Endothelial cell of umbilical vein (primary cell): ENCODE data around the gene NBEA.

Experiments
- EZH2 ChIP-seq: IDR thresholded peaks from 2 replicates; pipeline ENCODE4 v1.6.1; 2012; ENCODE audit warnings: borderline replicate concordance, low read depth, mild to moderate bottlenecking, moderate library complexity, low read length, inconsistent platforms; ENCODE audit not compliant: severe bottlenecking
- JUN ChIP-seq: IDR thresholded peaks from 2 replicates; pipeline ENCODE4 v1.6.1; 2011; ENCODE audit warnings: borderline replicate concordance, low read depth; ENCODE audit not compliant: insufficient read length, insufficient read depth
- TF ChIP-seq, protein P1 (sequence below), 2 donors: IDR thresholded peaks; 1 replicate in 1 of 2; 2 replicates in 1 of 2; pipeline ENCODE4 v1.5.1; 2011; ENCODE audit warnings: low read length in 2 of 2, mild to moderate bottlenecking in 2 of 2, moderate library complexity in 2 of 2, control low read depth in 1 of 2, inconsistent platforms in 1 of 2, low read depth in 1 of 2; ENCODE audit not compliant: insufficient read depth in 1 of 2; ENCODE audit errors: extremely low read depth in 1 of 2

DNA sequence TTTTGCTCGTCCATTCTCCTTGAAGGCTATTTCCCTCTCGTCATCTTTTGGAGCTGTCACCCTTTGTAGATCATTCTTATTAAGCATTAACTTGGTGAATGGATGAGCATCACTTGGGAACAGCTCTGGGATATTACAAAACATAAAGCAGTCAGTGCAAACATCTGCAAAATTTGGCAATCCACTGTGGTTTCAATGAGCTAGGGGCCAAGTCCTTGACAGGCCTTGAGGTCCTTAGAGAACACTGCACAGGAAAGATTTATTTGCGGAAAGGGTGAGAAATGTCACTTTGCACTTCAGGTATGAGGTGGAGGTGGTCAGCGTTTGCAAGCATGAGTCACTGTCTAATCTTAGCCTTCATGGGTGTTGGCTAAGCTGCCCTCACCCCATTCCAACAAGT is 774.1 kb downstream of the NBEA start:
- TF ChIP-seq, protein P1, sequence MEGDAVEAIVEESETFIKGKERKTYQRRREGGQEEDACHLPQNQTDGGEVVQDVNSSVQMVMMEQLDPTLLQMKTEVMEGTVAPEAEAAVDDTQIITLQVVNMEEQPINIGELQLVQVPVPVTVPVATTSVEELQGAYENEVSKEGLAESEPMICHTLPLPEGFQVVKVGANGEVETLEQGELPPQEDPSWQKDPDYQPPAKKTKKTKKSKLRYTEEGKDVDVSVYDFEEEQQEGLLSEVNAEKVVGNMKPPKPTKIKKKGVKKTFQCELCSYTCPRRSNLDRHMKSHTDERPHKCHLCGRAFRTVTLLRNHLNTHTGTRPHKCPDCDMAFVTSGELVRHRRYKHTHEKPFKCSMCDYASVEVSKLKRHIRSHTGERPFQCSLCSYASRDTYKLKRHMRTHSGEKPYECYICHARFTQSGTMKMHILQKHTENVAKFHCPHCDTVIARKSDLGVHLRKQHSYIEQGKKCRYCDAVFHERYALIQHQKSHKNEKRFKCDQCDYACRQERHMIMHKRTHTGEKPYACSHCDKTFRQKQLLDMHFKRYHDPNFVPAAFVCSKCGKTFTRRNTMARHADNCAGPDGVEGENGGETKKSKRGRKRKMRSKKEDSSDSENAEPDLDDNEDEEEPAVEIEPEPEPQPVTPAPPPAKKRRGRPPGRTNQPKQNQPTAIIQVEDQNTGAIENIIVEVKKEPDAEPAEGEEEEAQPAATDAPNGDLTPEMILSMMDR (IDR thresholded peaks at IDR 0.05; ENCODE audit: extremely low read depth in 1 of 2, insufficient read depth in 1 of 2, low read depth in 1 of 2, low read length in 2 of 2): no peak
- TF ChIP-seq EZH2: no peak
- TF ChIP-seq JUN: no peak
